HCT116 (cell line): Measurements from ENCODE around the gene ODF2L. TPM values are rescaled to one million over a fixed set of nuclear protein-coding genes. Genes with fewer than 3 reads are reported as not detected.

Source experiments
- ATAC-seq: fragments of 200-7000 bp; cut with Tn5 transposase; 2 replicates; pipeline ENCODE4 v1.9.1; 2020; ENCODE audit warnings: mild to moderate bottlenecking, moderate library complexity
- BruUV-seq: library from RNA; stranded (reverse); fragments of 400-500 nt; replicated peaks from 2 replicates; lab custom pipeline; 2021; lab: Mats Ljungman, UMichigan
- CTCF ChIA-PET: fragments of 300-600 bp; sonication (Branson Sonifier 250); formaldehyde crosslinking; loops from one replicate; lab custom pipeline; 2021; ENCODE audit warnings: antibody characterized with exemption; lab: Charles Lee
- POLR2A ChIA-PET: fragments of 300-600, 350-600 bp; sonication (Branson Sonifier 250); formaldehyde crosslinking; loops from one replicate; lab custom pipeline; 2021; ENCODE audit warnings: antibody characterized with exemption; lab: Charles Lee
- RAD21 ChIA-PET, 2 experiments: fragments of 300-600 bp; sonication (Branson Sonifier 250); formaldehyde crosslinking; loops; one replicate each; lab custom pipeline; 2023; ENCODE audit warnings: low total read pairs in 2 of 2; ENCODE audit not compliant: uncharacterized antibody in 2 of 2, unreplicated experiment in 2 of 2, low non-redundant PET in 1 of 2; lab: Charles Lee
- DNase-seq: peaks from one replicate; pipeline ENCODE4 v3.0.0-alpha.2; 2010; ENCODE audit warnings: low read depth, low spot score
- H2AFZ ChIP-seq: fragments of 200-600 bp; shearing (Covaris generic), sonication (generic); 2 replicates; pipeline ENCODE4 v1.6.1; 2017; ENCODE audit warnings: low read depth, mixed run types, mixed read lengths, antibody characterized with exemption, low read length; ENCODE audit not compliant: poor library complexity, severe bottlenecking
- H3K27ac ChIP-seq: 2 replicates; pipeline ENCODE4 v1.5.1; 2012; ENCODE audit warnings: low read depth, low read length
- H3K27me3 ChIP-seq: fragments of 200-600 bp; sonication (generic); 2 replicates; pipeline ENCODE4 v1.6.1; 2016; ENCODE audit warnings: mixed run types, low read length, mixed read lengths; ENCODE audit not compliant: insufficient read depth
- H3K36me3 ChIP-seq, 2 experiments: fragments of 200-500 bp in 1 of 2; fragments of 200-600 bp in 1 of 2; sonication (Bioruptor generic) in 1 of 2; sonication (generic) in 1 of 2; 2 replicates each; pipeline versions ENCODE4 v1.5.1 to v1.6.1; 2014 to 2016; ENCODE audit warnings: low read length in 2 of 2, inconsistent platforms in 1 of 2, mixed read lengths in 1 of 2, mixed run types in 1 of 2; ENCODE audit not compliant: insufficient read depth in 2 of 2, control insufficient read depth in 1 of 2
- H3K4me1 ChIP-seq, 2 experiments: fragments of 200-600 bp in 1 of 2; sonication (generic) in 1 of 2; 2 replicates each; pipeline versions ENCODE4 v1.5.1 to v1.6.1; 2012 to 2017; ENCODE audit warnings: low read length in 2 of 2, inconsistent platforms in 1 of 2, mild to moderate bottlenecking in 1 of 2, mixed read lengths in 1 of 2, mixed run types in 1 of 2, moderate library complexity in 1 of 2; ENCODE audit not compliant: insufficient read depth in 2 of 2, control insufficient read depth in 1 of 2
- H3K4me2 ChIP-seq: fragments of 200-600 bp; sonication (generic); 2 replicates; pipeline ENCODE4 v1.6.1; 2017; ENCODE audit warnings: mixed run types, low read length, mixed read lengths
- H3K4me3 ChIP-seq, 2 experiments: fragments of 200-600 bp in 1 of 2; sonication (generic) in 1 of 2; replicated peaks in 1 of 2; 2 replicates each; pipeline ENCODE4 v1.5.1; 2011 to 2016; ENCODE audit warnings: low read length in 2 of 2, control low read depth in 1 of 2, low read depth in 1 of 2, mild to moderate bottlenecking in 1 of 2, mixed read lengths in 1 of 2, mixed run types in 1 of 2
- H3K79me2 ChIP-seq: fragments of 200-600 bp; sonication (generic); 2 replicates; pipeline ENCODE4 v1.6.1; 2017; ENCODE audit warnings: mild to moderate bottlenecking, mixed run types, low read length, moderate library complexity, mixed read lengths; ENCODE audit not compliant: insufficient read depth
- H3K9ac ChIP-seq: fragments of 200-600 bp; sonication (generic); 2 replicates; pipeline ENCODE4 v1.6.1; 2016; ENCODE audit warnings: low read length, mixed read lengths
- H3K9me2 ChIP-seq: fragments of 200-600 bp; sonication (generic), shearing (Covaris generic); 2 replicates; pipeline ENCODE4 v1.6.1; 2017; ENCODE audit warnings: mixed run types, mild to moderate bottlenecking, moderate library complexity; ENCODE audit not compliant: insufficient read depth
- H3K9me3 ChIP-seq, 2 experiments: fragments of 200-500 bp in 1 of 2; fragments of 200-600 bp in 1 of 2; sonication (Bioruptor generic) in 1 of 2; sonication (generic) in 1 of 2; 2 replicates each; pipeline ENCODE4 v1.6.1; 2014 to 2017; ENCODE audit warnings: low read length in 2 of 2, mixed read lengths in 2 of 2, inconsistent platforms in 1 of 2, low read depth in 1 of 2, mild to moderate bottlenecking in 1 of 2, mixed run types in 1 of 2, moderate library complexity in 1 of 2; ENCODE audit not compliant: control insufficient read depth in 1 of 2, insufficient read depth in 1 of 2
- H4K20me1 ChIP-seq: fragments of 200-600 bp; sonication (generic), shearing (Covaris generic); 2 replicates; pipeline ENCODE4 v1.6.1; 2017; ENCODE audit warnings: mixed run types, mild to moderate bottlenecking, moderate library complexity; ENCODE audit not compliant: insufficient read depth
- CBX3 ChIP-seq: IDR thresholded peaks from 2 replicates; pipeline ENCODE4 v1.6.1; 2012; ENCODE audit warnings: low read depth
- EGR1 ChIP-seq: IDR thresholded peaks from 2 replicates; pipeline ENCODE4 v1.6.1; 2012; ENCODE audit warnings: low read depth
- ELF1 ChIP-seq: IDR thresholded peaks from 2 replicates; pipeline ENCODE4 v1.6.1; 2012; ENCODE audit warnings: low read depth, borderline replicate concordance
- EZH2 ChIP-seq: fragments of 200-600 bp; sonication (generic); IDR thresholded peaks from 2 replicates; pipeline ENCODE4 v1.6.1; 2017; ENCODE audit warnings: antibody characterized with exemption, mixed run types
- EZH2phosphoT487 ChIP-seq: fragments of 200-600 bp; IDR thresholded peaks from 2 replicates; pipeline ENCODE4 v1.6.1; 2018; ENCODE audit warnings: antibody characterized with exemption, borderline replicate concordance
- FOSL1 ChIP-seq: IDR thresholded peaks from 2 replicates; pipeline ENCODE4 v1.6.1; 2012; ENCODE audit warnings: low read depth
- JUND ChIP-seq: IDR thresholded peaks from 2 replicates; pipeline ENCODE4 v1.6.1; 2012
- MAX ChIP-seq: IDR thresholded peaks from 2 replicates; pipeline ENCODE4 v1.6.1; 2012
- POLR2A ChIP-seq: IDR thresholded peaks from 2 replicates; pipeline ENCODE4 v1.7.0; 2011; ENCODE audit warnings: borderline replicate concordance; ENCODE audit not compliant: insufficient read depth, insufficient read length; ENCODE audit errors: extremely low read depth
- SP1 ChIP-seq: IDR thresholded peaks from 2 replicates; pipeline ENCODE4 v1.6.1; 2012; ENCODE audit warnings: low read depth
- SRF ChIP-seq: IDR thresholded peaks from 2 replicates; pipeline ENCODE4 v1.6.1; 2012; ENCODE audit warnings: low read depth
- TCF7L2 ChIP-seq: IDR thresholded peaks from 2 replicates; pipeline ENCODE4 v1.7.0; 2011; ENCODE audit warnings: borderline replicate concordance, inconsistent platforms; ENCODE audit not compliant: insufficient read depth, insufficient read length; ENCODE audit errors: extremely low read depth
- YY1 ChIP-seq: IDR thresholded peaks from 2 replicates; pipeline ENCODE4 v1.6.1; 2011; ENCODE audit warnings: low read length, low read depth, moderate library complexity, mild to moderate bottlenecking; ENCODE audit not compliant: insufficient replicate concordance; ENCODE audit errors: extremely low read depth
- ZFX ChIP-seq: fragments of 450-650 bp; IDR thresholded peaks from 2 replicates; pipeline ENCODE4 v1.6.1; 2017
- ZNF274 ChIP-seq: fragments of 200-500 bp; sonication (Bioruptor generic); IDR thresholded peaks from 2 replicates; pipeline ENCODE4 v1.6.1; 2014; ENCODE audit warnings: mild to moderate bottlenecking, low read depth, low read length, inconsistent platforms
- intact Hi-C: fragments of 100-400 bp; cut with micrococcal nuclease; formaldehyde crosslinking; loops from 2 replicates; pipeline ENCODE4 v1.10.0; 2022
- total RNA-seq: library from RNA; stranded (reverse); gene quantifications from one replicate; pipeline ENCODE4 v1.2.1, GENCODE V29; 2021; ENCODE audit not compliant: unreplicated experiment

Gene ODF2L
- total RNA-seq, 1 experiment from 2014 or later: 33.7 TPM

- Histone ChIP-seq H2AFZ (no peak overlapping the region), H3K9ac (no peak overlapping the region), H4K20me1 (no peaks in the 10 kb centered on the region), H3K4me1 (no peaks in the 10 kb centered on the region)
- intact Hi-C loops: no loop called here
- no peak for ATAC-seq
- DNase-seq: no peak
- TF ChIP-seq FOSL1: no peak
- TF ChIP-seq MAX: no peak
- TF ChIP-seq SRF: no peak
- TF ChIP-seq ZFX: no peak
- TF ChIP-seq YY1: no peak
- TF ChIP-seq EZH2phosphoT487: no peak
- TF ChIP-seq SP1: no peak
- no peak for TF ChIP-seq POLR2A
- TF ChIP-seq EGR1: no peak
- TF ChIP-seq TCF7L2: no peak
- no peak for TF ChIP-seq CBX3
- TF ChIP-seq EZH2: no peak
- TF ChIP-seq, all 23 proteins: peak for 0
- no peak overlapping the region for H3K27ac ChIP-seq
- H3K27me3 ChIP-seq: no peaks in the 10 kb centered on the region
- BruUV-seq: no TSS peak
- no peaks in the 10 kb centered on the region for H3K36me3 ChIP-seq
- RAD21 ChIA-PET: no interaction called here
- no peak overlapping the region for H3K4me2 ChIP-seq
- no peaks in the 10 kb centered on the region; the same call in 1 of the 2 replicates for H3K9me2 ChIP-seq
- no peak overlapping the region for H3K4me3 ChIP-seq
- CTCF ChIA-PET: no interaction called here
- POLR2A ChIA-PET: no interaction called here
- no peaks in the 10 kb centered on the region for H3K9me3 ChIP-seq
- H3K79me2 ChIP-seq: no peaks in the 10 kb centered on the region
Measured at GRCh38 chr1:86339906-86340305, 56.2 kb downstream of the ODF2L start.

GRCh38 chr1:86339014-86339812 is 56.9 kb downstream of the ODF2L start:
- no peak overlapping the region for H3K27ac ChIP-seq
- BruUV-seq: no TSS peak
- H2AFZ ChIP-seq: no peak overlapping the region
- H3K79me2 ChIP-seq: no peaks in the 10 kb centered on the region
- no peak overlapping the region for H3K4me2 ChIP-seq
- no peaks in the 10 kb centered on the region for H3K27me3 ChIP-seq
- no peaks in the 10 kb centered on the region for H3K4me1 ChIP-seq
- H3K36me3 ChIP-seq: no peaks in the 10 kb centered on the region
- ATAC-seq: no peak
- H3K9ac ChIP-seq: no peak overlapping the region
- intact Hi-C loops: no loop called here
- POLR2A ChIA-PET: no interaction called here
- H3K9me3 ChIP-seq: no peaks in the 10 kb centered on the region
- CTCF ChIA-PET: no interaction called here
- no peaks in the 10 kb centered on the region for H4K20me1 ChIP-seq
- no peak for TF ChIP-seq ZNF274
- no peak for TF ChIP-seq ELF1
- TF ChIP-seq JUND: no peak
- TF ChIP-seq EZH2: no peak
- H3K9me2 ChIP-seq: no peaks in the 10 kb centered on the region; the same call in 1 of the 2 replicates
- H3K4me3 ChIP-seq: no peak overlapping the region
- RAD21 ChIA-PET: no interaction called here
- DNase-seq: no peak
